ENCODE data around the gene SFSWAP. TPM values are rescaled to one million over a fixed set of nuclear protein-coding genes. Genes with fewer than 3 reads are reported as not detected.

SFSWAP gene
- total RNA-seq, 1 donor from 2014 or later, result 81.2 TPM

- H3K36me3 Mint-ChIP-seq (ENCODE audit: unreplicated experiment), result no peaks in the 10 kb centered on the region
- DNase-seq, result no peak
- peaks cover 6% of the 10 kb centered on the region for H3K27me3 Mint-ChIP-seq (ENCODE audit: unreplicated experiment)
- H3K4me1 Mint-ChIP-seq (ENCODE audit: low read depth, unreplicated experiment), result peaks cover 9% of the 10 kb centered on the region
- peak overlapping the region; percentile 38 for H3K4me3 Mint-ChIP-seq (ENCODE audit: unreplicated experiment)
- no peak overlapping the region for H3K27ac Mint-ChIP-seq (ENCODE audit: unreplicated experiment)
- peaks cover 13% of the 10 kb centered on the region for H3K9me3 Mint-ChIP-seq (ENCODE audit: unreplicated experiment)
- TF ChIP-seq CTCF (IDR thresholded peaks at IDR 0.05; ENCODE audit: partially characterized antibody, unreplicated experiment), result no peak
These were observed 2.5 kb downstream of the SFSWAP start for GRCh38 chr12:131713349-131713748.

- H3K4me3 Mint-ChIP-seq (ENCODE audit: unreplicated experiment), result no peak overlapping the region
These were observed 3.9 kb downstream of the SFSWAP start for GRCh38 chr12:131714759-131715158.

GRCh38 chr12:131716282-131716681 is 5.4 kb downstream of the SFSWAP start:
- Mint-ChIP-seq H3K9me3 (ENCODE audit: unreplicated experiment) (peaks cover 9% of the 10 kb centered on the region), H3K27ac (ENCODE audit: unreplicated experiment) (no peak overlapping the region), H3K4me3 (ENCODE audit: unreplicated experiment) (no peak overlapping the region), H3K27me3 (ENCODE audit: unreplicated experiment) (peaks cover 4% of the 10 kb centered on the region), H3K36me3 (ENCODE audit: unreplicated experiment) (no peaks in the 10 kb centered on the region), H3K4me1 (ENCODE audit: low read depth, unreplicated experiment) (peaks cover 9% of the 10 kb centered on the region)
- no peak for TF ChIP-seq CTCF (IDR thresholded peaks at IDR 0.05; ENCODE audit: partially characterized antibody, unreplicated experiment)
- no peak for DNase-seq

More at GRCh38 chr12:131714759-131715158, 3.9 kb downstream of the SFSWAP start:
- Mint-ChIP-seq H3K9me3 (ENCODE audit: unreplicated experiment) (peaks cover 13% of the 10 kb centered on the region), H3K27me3 (ENCODE audit: unreplicated experiment) (peaks cover 6% of the 10 kb centered on the region), H3K36me3 (ENCODE audit: unreplicated experiment) (no peaks in the 10 kb centered on the region), H3K4me1 (ENCODE audit: low read depth, unreplicated experiment) (peaks cover 9% of the 10 kb centered on the region), H3K27ac (ENCODE audit: unreplicated experiment) (no peak overlapping the region)
- DNase-seq, result no peak
- no peak for TF ChIP-seq CTCF (IDR thresholded peaks at IDR 0.05; ENCODE audit: partially characterized antibody, unreplicated experiment)

GRCh38 chr12:131720241-131720640 is 9.4 kb downstream of the SFSWAP start:
- Mint-ChIP-seq H3K4me1 (ENCODE audit: low read depth, unreplicated experiment) (peaks cover 3% of the 10 kb centered on the region), H3K36me3 (ENCODE audit: unreplicated experiment) (peaks cover 7% of the 10 kb centered on the region), H3K4me3 (ENCODE audit: unreplicated experiment) (no peak overlapping the region), H3K27me3 (ENCODE audit: unreplicated experiment) (no peaks in the 10 kb centered on the region), H3K27ac (ENCODE audit: unreplicated experiment) (no peak overlapping the region), H3K9me3 (ENCODE audit: unreplicated experiment) (peaks cover 2% of the 10 kb centered on the region)
- DNase-seq, result no peak
- TF ChIP-seq CTCF (IDR thresholded peaks at IDR 0.05; ENCODE audit: partially characterized antibody, unreplicated experiment), result no peak

- TF ChIP-seq CTCF (IDR thresholded peaks at IDR 0.05; ENCODE audit: partially characterized antibody, unreplicated experiment), result no peak
- peaks cover 7% of the 10 kb centered on the region for H3K36me3 Mint-ChIP-seq (ENCODE audit: unreplicated experiment)
These were observed 10.0 kb downstream of the SFSWAP start for GRCh38 chr12:131720921-131721320.

More at GRCh38 chr12:131720921-131721320, 10.0 kb downstream of the SFSWAP start:
- Mint-ChIP-seq H3K4me3 (ENCODE audit: unreplicated experiment) (no peak overlapping the region), H3K27ac (ENCODE audit: unreplicated experiment) (no peak overlapping the region), H3K27me3 (ENCODE audit: unreplicated experiment) (no peaks in the 10 kb centered on the region), H3K9me3 (ENCODE audit: unreplicated experiment) (peaks cover 2% of the 10 kb centered on the region), H3K4me1 (ENCODE audit: low read depth, unreplicated experiment) (peaks cover 3% of the 10 kb centered on the region)
- no peak for DNase-seq

Data from glutamatergic neuron (in vitro differentiated cells).